HepG2 (cell line): ENCODE data around the gene CHPF. TPM values are rescaled to one million over a fixed set of nuclear protein-coding genes. Genes with fewer than 3 reads are reported as not detected.
A peak's percentile ranks its signal among the peaks of the same experiment; 100 is the strongest.

Experiments
- DR1 ChIP-seq: sonication (generic); formaldehyde crosslinking; IDR thresholded peaks from 2 replicates; pipeline ENCODE4 v1.8.0; 2021; ENCODE audit warnings: mild to moderate bottlenecking, missing genetic modification reagents, inconsistent platforms
- HNRNPUL1 ChIP-seq: fragments of 200-400 bp; formaldehyde crosslinking; IDR thresholded peaks from 2 replicates; pipeline ENCODE4 v1.6.1; 2017; ENCODE audit warnings: low read depth, mild to moderate bottlenecking, low read length, moderate library complexity
- KLF12 ChIP-seq: sonication (generic); formaldehyde crosslinking; IDR thresholded peaks from 2 replicates; pipeline ENCODE4 v1.4.0; 2020; ENCODE audit warnings: missing genetic modification reagents, borderline replicate concordance
- NRL ChIP-seq: sonication (generic); formaldehyde crosslinking; IDR thresholded peaks from 2 replicates; pipeline ENCODE4 v1.5.0; 2020; ENCODE audit warnings: missing genetic modification reagents, mild to moderate bottlenecking, moderate library complexity, borderline replicate concordance
- RARG ChIP-seq: sonication (generic); formaldehyde crosslinking; IDR thresholded peaks from 2 replicates; pipeline ENCODE4 v1.4.0; 2020; ENCODE audit warnings: low read depth, mild to moderate bottlenecking, missing genetic modification reagents
- SRF ChIP-seq: IDR thresholded peaks from 2 replicates; pipeline ENCODE4 v1.6.1; 2011; ENCODE audit warnings: mild to moderate bottlenecking, low read depth, low read length, moderate library complexity
- TFDP1 ChIP-seq: IDR thresholded peaks from 2 replicates; pipeline ENCODE4 v1.6.1; 2016; ENCODE audit warnings: missing compliant biosample characterization, missing genetic modification reagents, borderline replicate concordance
- UBTF ChIP-seq: sonication (generic); formaldehyde crosslinking; IDR thresholded peaks from 2 replicates; pipeline ENCODE4 v1.4.0; 2020; ENCODE audit warnings: mild to moderate bottlenecking, missing genetic modification reagents
- USF2 ChIP-seq, 2 experiments: sonication (generic) in 1 of 2; formaldehyde crosslinking in 1 of 2; IDR thresholded peaks; 2 replicates each; pipeline versions ENCODE4 v1.5.1 to v1.6.1; 2011 to 2020; ENCODE audit warnings: borderline replicate concordance in 1 of 2, low read depth in 1 of 2, low read length in 1 of 2, mild to moderate bottlenecking in 1 of 2, missing genetic modification reagents in 1 of 2, moderate library complexity in 1 of 2
- ZNF253 ChIP-seq: sonication (generic); formaldehyde crosslinking; IDR thresholded peaks from 2 replicates; pipeline ENCODE4 v1.8.0; 2022; ENCODE audit warnings: mild to moderate bottlenecking, missing genetic modification reagents, borderline replicate concordance
- ZNF275 ChIP-seq: sonication (generic); formaldehyde crosslinking; IDR thresholded peaks from 2 replicates; pipeline ENCODE4 v1.8.0; 2022; ENCODE audit warnings: missing genetic modification reagents, mild to moderate bottlenecking, inconsistent platforms, borderline replicate concordance
- ZNF468 ChIP-seq: sonication (generic); formaldehyde crosslinking; IDR thresholded peaks from 2 replicates; pipeline ENCODE4 v1.8.0; 2022; ENCODE audit warnings: mild to moderate bottlenecking, moderate library complexity, missing genetic modification reagents
- ZNF746 ChIP-seq: sonication (generic); formaldehyde crosslinking; IDR thresholded peaks from 2 replicates; pipeline ENCODE4 v1.8.0; 2022; ENCODE audit warnings: mild to moderate bottlenecking, missing genetic modification reagents
- ZNF747 ChIP-seq: sonication (generic); formaldehyde crosslinking; IDR thresholded peaks from 2 replicates; pipeline ENCODE4 v1.8.1; 2023; ENCODE audit warnings: missing genetic modification reagents, mild to moderate bottlenecking, borderline replicate concordance
- ZNF775 ChIP-seq: sonication (generic); formaldehyde crosslinking; IDR thresholded peaks from 2 replicates; pipeline ENCODE4 v1.4.0; 2020; ENCODE audit warnings: missing genetic modification reagents, mild to moderate bottlenecking, moderate library complexity, borderline replicate concordance
- polyA plus RNA-seq, 8 experiments: library from polyadenylated mRNA; depleted of rRNA in 3 of 8; stranded (reverse) in 7 of 8; unstranded in 1 of 8; fragments of >200 nt; fragmentation: Illumina TruSeq in 4 of 8; extraction: Trizol in 4 of 8; gene quantifications; 2 replicates each; pipeline versions ENCODE4 v1.2.1 to v1.2.3, GENCODE V29; 2011 to 2016; ENCODE audit warnings: low read depth in 4 of 8, missing spikeins in 1 of 8, mixed read lengths in 1 of 8; ENCODE audit not compliant: insufficient read depth in 1 of 8
- total RNA-seq, 5 experiments: library from RNA; depleted of rRNA; stranded (reverse); fragments of >200 nt; fragmentation: Illumina TruSeq; extraction: Trizol; gene quantifications; 2 replicates each; pipeline ENCODE4 v1.2.3, GENCODE V29; 2016; ENCODE audit warnings: low read depth in 1 of 5
- TF ChIP-seq, protein P1 (sequence below): sonication (generic); formaldehyde crosslinking; IDR thresholded peaks from 2 replicates; pipeline ENCODE4 v1.4.0; 2020; ENCODE audit warnings: missing genetic modification reagents, mild to moderate bottlenecking, borderline replicate concordance

Gene CHPF
- total and polyA plus RNA-seq, 2 of the 13 experiments (the other 11 are each of a cell fraction or from before 2014, with no cell fraction given): 79.6 to 111 TPM

GRCh38 chr2:219570194-219570923, 26.8 kb upstream of the CHPF start (continued):
- TF ChIP-seq, protein P1, sequence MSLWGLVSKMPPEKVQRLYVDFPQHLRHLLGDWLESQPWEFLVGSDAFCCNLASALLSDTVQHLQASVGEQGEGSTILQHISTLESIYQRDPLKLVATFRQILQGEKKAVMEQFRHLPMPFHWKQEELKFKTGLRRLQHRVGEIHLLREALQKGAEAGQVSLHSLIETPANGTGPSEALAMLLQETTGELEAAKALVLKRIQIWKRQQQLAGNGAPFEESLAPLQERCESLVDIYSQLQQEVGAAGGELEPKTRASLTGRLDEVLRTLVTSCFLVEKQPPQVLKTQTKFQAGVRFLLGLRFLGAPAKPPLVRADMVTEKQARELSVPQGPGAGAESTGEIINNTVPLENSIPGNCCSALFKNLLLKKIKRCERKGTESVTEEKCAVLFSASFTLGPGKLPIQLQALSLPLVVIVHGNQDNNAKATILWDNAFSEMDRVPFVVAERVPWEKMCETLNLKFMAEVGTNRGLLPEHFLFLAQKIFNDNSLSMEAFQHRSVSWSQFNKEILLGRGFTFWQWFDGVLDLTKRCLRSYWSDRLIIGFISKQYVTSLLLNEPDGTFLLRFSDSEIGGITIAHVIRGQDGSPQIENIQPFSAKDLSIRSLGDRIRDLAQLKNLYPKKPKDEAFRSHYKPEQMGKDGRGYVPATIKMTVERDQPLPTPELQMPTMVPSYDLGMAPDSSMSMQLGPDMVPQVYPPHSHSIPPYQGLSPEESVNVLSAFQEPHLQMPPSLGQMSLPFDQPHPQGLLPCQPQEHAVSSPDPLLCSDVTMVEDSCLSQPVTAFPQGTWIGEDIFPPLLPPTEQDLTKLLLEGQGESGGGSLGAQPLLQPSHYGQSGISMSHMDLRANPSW (CRISPR knock-in tag): no peak
- TF ChIP-seq ZNF275 (CRISPR knock-in tag) (no peak), KLF12 (no peak), USF2 (IDR thresholded peaks at IDR 0.05; ENCODE audit: low read depth, low read length) (no peak), USF2 (CRISPR knock-in tag; IDR thresholded peaks at IDR 0.05; ENCODE audit: borderline replicate concordance) (no peak), ZNF468 (no peak), SRF (no peak), ZNF746 (CRISPR knock-in tag) (no peak), ZNF253 (CRISPR knock-in tag) (no peak; the same call in 1 of the 2 replicates), DR1 (CRISPR knock-in tag) (no peak), TFDP1 (CRISPR knock-in tag) (peak; percentile 20; the same call in 1 of the 2 replicates), NRL (peak; percentile 74; the same call in 1 of the 2 replicates), ZNF775 (CRISPR knock-in tag) (no peak), HNRNPUL1 (no peak), RARG (CRISPR knock-in tag) (no peak), ZNF747 (CRISPR knock-in tag) (0 out of 2 replicates have a peak, but pooled peaks have one; percentile 44), UBTF (CRISPR knock-in tag) (peak; percentile 65)
